Measurements from ENCODE around the gene AFAP1. TPM values are rescaled to one million over a fixed set of nuclear protein-coding genes. Genes with fewer than 3 reads are reported as not detected.

The AFAP1 gene
- polyA plus RNA-seq, 1 experiment: 48.5 TPM

- ChIA-PET POLR2A (no interaction called here), CTCF (no interaction called here)
- Histone ChIP-seq H3K36me3 (ENCODE audit: control insufficient read depth, insufficient read depth, low read length) (no peaks in the 10 kb centered on the region), H3K4me3 (ENCODE audit: low read depth, low read length) (no peak overlapping the region), H3K27me3 (ENCODE audit: control insufficient read depth, insufficient read depth, low read length) (no peaks in the 10 kb centered on the region)
- no peak for DNase-seq (ENCODE audit: low read depth)
- no peak for TF ChIP-seq CTCF (IDR thresholded peaks at IDR 0.05; ENCODE audit: insufficient read depth, low read depth, low read length)
Observed at GRCh38 chr4:7708981-7709380, 230.7 kb downstream of the AFAP1 start.

Other genes starting within 250 kb of the AFAP1 start
- gene ABLIM2, start 219.0 kb upstream of the AFAP1 start, polyA plus RNA-seq (2011; rRNA removed): 0.07 TPM in 1 of 2 replicates, not detected in the other

Measured in BJ (cell line).